GM23338 (cell line): ENCODE data around the gene PIAS4. TPM values are rescaled to one million over a fixed set of nuclear protein-coding genes. Genes with fewer than 3 reads are reported as not detected.

ENCODE experiments used
- ATAC-seq: fragments of 200-7000 bp; cut with Tn5 transposase; 3 replicates; pipeline ENCODE4 v1.9.1; 2020
- DNase-seq: peaks from one replicate; pipeline ENCODE4 v3.0.0-alpha.2; 2015; ENCODE audit warnings: low spot score
- H2AFZ ChIP-seq: fragments of 200-600 bp; sonication (generic); 2 replicates; pipeline ENCODE4 v1.8.0; 2016; ENCODE audit warnings: antibody characterized with exemption, mild to moderate bottlenecking, moderate library complexity
- H3F3A ChIP-seq: fragments of 200-600 bp; sonication (generic); replicated peaks from 2 replicates; pipeline ENCODE4 v1.8.0; 2017; ENCODE audit warnings: antibody characterized with exemption, mixed run types, low read depth
- H3K27ac ChIP-seq: fragments of 200-600 bp; sonication (generic); 2 replicates; pipeline ENCODE4 v1.6.1; 2016; ENCODE audit warnings: low read depth
- H3K27me3 ChIP-seq: fragments of 200-600 bp; sonication (generic); 2 replicates; pipeline ENCODE4 v1.8.0; 2016; ENCODE audit warnings: mild to moderate bottlenecking, mixed run types, moderate library complexity; ENCODE audit not compliant: insufficient read depth
- H3K36me3 ChIP-seq: fragments of 200-600 bp; sonication (generic); 2 replicates; pipeline ENCODE4 v1.8.0; 2016; ENCODE audit warnings: mild to moderate bottlenecking; ENCODE audit not compliant: insufficient read depth
- H3K4me1 ChIP-seq: fragments of 200-600 bp; sonication (generic); 2 replicates; pipeline ENCODE4 v1.8.0; 2016; ENCODE audit warnings: mild to moderate bottlenecking, moderate library complexity; ENCODE audit not compliant: insufficient read depth
- H3K4me2 ChIP-seq: fragments of 200-600 bp; sonication (generic); 2 replicates; pipeline ENCODE4 v1.7.1; 2017; ENCODE audit warnings: mixed run types
- H3K4me3 ChIP-seq: fragments of 200-600 bp; sonication (generic); 2 replicates; pipeline ENCODE4 v1.6.1; 2016; ENCODE audit warnings: mixed run types
- H3K79me2 ChIP-seq: fragments of 200-600 bp; sonication (generic); replicated peaks from 2 replicates; pipeline ENCODE4 v1.8.0; 2017; ENCODE audit warnings: mild to moderate bottlenecking; ENCODE audit not compliant: insufficient read depth
- H3K9me2 ChIP-seq: fragments of 200-600 bp; sonication (generic); 2 replicates; pipeline ENCODE4 v1.8.0; 2017; ENCODE audit not compliant: insufficient read depth
- H4K20me1 ChIP-seq: fragments of 200-600 bp; sonication (generic); replicated peaks from 2 replicates; pipeline ENCODE4 v1.8.0; 2017; ENCODE audit warnings: mild to moderate bottlenecking; ENCODE audit not compliant: insufficient read depth
- H3K27ac Mint-ChIP-seq: 2 replicates; pipeline ENCODE4 v1.8.0; 2020; ENCODE audit warnings: inconsistent platforms, mild to moderate bottlenecking, moderate library complexity, mixed read lengths
- H3K27me3 Mint-ChIP-seq: 3 replicates; pipeline ENCODE4 v1.8.0; 2022; ENCODE audit warnings: low read depth, mild to moderate bottlenecking, moderate library complexity, mixed read lengths, inconsistent platforms; ENCODE audit not compliant: insufficient read depth, poor library complexity
- H3K36me3 Mint-ChIP-seq: 3 replicates; pipeline ENCODE4 v1.8.0; 2021; ENCODE audit warnings: low read depth, mild to moderate bottlenecking, inconsistent platforms, moderate library complexity, mixed read lengths
- H3K4me1 Mint-ChIP-seq: 3 replicates; pipeline ENCODE4 v1.8.0; 2020; ENCODE audit warnings: mild to moderate bottlenecking, inconsistent platforms, mixed read lengths
- H3K4me3 Mint-ChIP-seq: 3 replicates; pipeline ENCODE4 v1.8.0; 2021; ENCODE audit warnings: moderate library complexity, mild to moderate bottlenecking, inconsistent platforms, mixed read lengths
- H3K9me3 Mint-ChIP-seq: 3 replicates; pipeline ENCODE4 v1.8.0; 2020; ENCODE audit warnings: moderate library complexity, mild to moderate bottlenecking, inconsistent platforms, mixed read lengths
- CREB1 ChIP-seq: fragments of 250-450 bp; sonication (Bioruptor Pico); IDR thresholded peaks from 2 replicates; pipeline ENCODE4 v1.5.0; 2020; ENCODE audit warnings: low read depth, mild to moderate bottlenecking, moderate library complexity
- ETS1 ChIP-seq: IDR thresholded peaks from 2 replicates; pipeline ENCODE4 v1.6.1; 2016; ENCODE audit warnings: antibody characterized with exemption
- EZH2 ChIP-seq: fragments of 200-600 bp; sonication (generic); IDR thresholded peaks from one replicate; pipeline ENCODE4 v1.8.0; 2017; ENCODE audit warnings: antibody characterized with exemption, mild to moderate bottlenecking, low read depth; ENCODE audit not compliant: unreplicated experiment
- EZH2phosphoT487 ChIP-seq: fragments of 200-600 bp; sonication (generic); IDR thresholded peaks from one replicate; pipeline ENCODE4 v1.8.1; 2018; ENCODE audit warnings: antibody characterized with exemption; ENCODE audit not compliant: unreplicated experiment
- JUNB ChIP-seq: IDR thresholded peaks from one replicate; pipeline ENCODE4 v1.6.1; 2016; ENCODE audit warnings: antibody characterized with exemption; ENCODE audit not compliant: unreplicated experiment
- NANOG ChIP-seq: IDR thresholded peaks from 2 replicates; pipeline ENCODE4 v1.6.1; 2016; ENCODE audit warnings: antibody characterized with exemption, borderline replicate concordance
- POLR2AphosphoS5 ChIP-seq: IDR thresholded peaks from 2 replicates; pipeline ENCODE4 v1.6.1; 2016; ENCODE audit warnings: antibody characterized with exemption, low read depth
- STAT1 ChIP-seq: IDR thresholded peaks from one replicate; pipeline ENCODE4 v1.6.1; 2016; ENCODE audit warnings: antibody characterized with exemption; ENCODE audit not compliant: unreplicated experiment
- ZNF114 ChIP-seq: fragments of 250-450 bp; sonication (Bioruptor Pico); IDR thresholded peaks from 2 replicates; pipeline ENCODE4 v1.5.0; 2020; ENCODE audit warnings: mild to moderate bottlenecking, moderate library complexity
- ZNF331 ChIP-seq: fragments of 250-450 bp; sonication (Bioruptor Pico); IDR thresholded peaks from 2 replicates; pipeline ENCODE4 v1.5.0; 2020; ENCODE audit warnings: low read depth, mild to moderate bottlenecking, moderate library complexity
- ZNF462 ChIP-seq: fragments of 250-450 bp; sonication (Bioruptor Pico); IDR thresholded peaks from 2 replicates; pipeline ENCODE4 v1.5.0; 2020; ENCODE audit warnings: mild to moderate bottlenecking, moderate library complexity
- polyA plus RNA-seq: library from polyadenylated mRNA; unstranded; fragments of >200 nt; fragmentation: Nextera tagmentation; extraction: Ambion mirVana; gene quantifications from 2 replicates; pipeline ENCODE4 v1.2.1, GENCODE V29; 2016
- total RNA-seq: library from RNA; depleted of rRNA; stranded (reverse); fragments of >200 nt; shearing (Covaris generic); gene quantifications from 2 replicates; pipeline ENCODE4 v1.2.3, GENCODE V29; 2014
- TF ChIP-seq, protein P1 (sequence below), 2 experiments: fragments of 200-600 bp in 1 of 2; sonication (generic) in 1 of 2; conservative IDR thresholded peaks; 2 replicates each; pipeline versions ENCODE4 v1.5.1 to v1.6.1; 2016 to 2017; ENCODE audit warnings: antibody characterized with exemption in 2 of 2, low read depth in 2 of 2, mild to moderate bottlenecking in 2 of 2, moderate library complexity in 1 of 2
- TF ChIP-seq, protein P2 (sequence below): IDR thresholded peaks from one replicate; pipeline ENCODE4 v1.6.1; 2018; ENCODE audit warnings: antibody characterized with exemption; ENCODE audit not compliant: unreplicated experiment

Gene PIAS4
- total and polyA plus RNA-seq, 2 experiments from 2014 or later, result 17.0 to 48.4 TPM

DNA sequence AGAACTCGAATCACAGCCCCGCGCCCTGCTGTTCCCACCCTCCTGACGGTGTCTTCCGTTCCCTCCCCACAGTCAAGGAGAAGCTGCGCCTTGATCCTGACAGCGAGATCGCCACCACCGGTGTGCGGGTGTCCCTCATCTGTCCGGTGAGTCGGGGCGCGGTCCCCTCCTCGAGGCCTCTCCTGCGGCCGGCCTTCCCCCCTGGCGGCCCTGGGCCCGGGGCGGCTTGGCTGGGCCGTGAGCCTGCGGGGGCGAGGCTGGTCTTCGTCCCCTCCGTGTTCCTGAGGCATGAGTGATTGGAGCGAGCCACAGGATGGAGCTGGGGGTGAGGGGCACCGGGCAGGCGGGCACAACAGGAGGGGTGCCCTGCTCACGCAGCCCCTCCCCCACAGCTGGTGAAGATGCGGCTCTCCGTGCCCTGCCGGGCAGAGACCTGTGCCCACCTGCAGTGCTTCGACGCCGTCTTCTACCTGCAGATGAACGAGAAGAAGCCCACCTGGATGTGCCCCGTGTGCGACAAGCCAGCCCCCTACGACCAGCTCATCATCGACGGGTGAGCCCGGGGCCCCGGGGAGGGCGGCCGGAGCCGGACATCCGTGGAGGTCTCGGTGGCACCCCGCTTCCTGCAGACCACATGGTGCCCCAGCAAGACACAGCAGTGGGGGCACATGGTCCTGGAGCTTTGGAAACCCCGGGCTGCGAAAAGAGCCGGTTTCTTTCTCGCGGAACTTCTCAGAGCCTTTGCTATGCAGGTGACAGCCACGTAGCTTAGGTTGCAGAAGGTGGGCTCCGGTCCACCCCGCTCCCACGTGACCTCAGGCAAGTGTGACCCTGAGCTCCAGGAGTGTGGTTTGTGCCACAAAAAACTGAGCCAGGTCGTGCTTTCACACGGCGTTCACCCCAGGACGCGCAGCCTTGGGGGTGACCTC lies 25.8 kb downstream of the PIAS4 start:
- no peaks in the 10 kb centered on the region; the same call in 1 of the 2 replicates for H3K36me3 ChIP-seq
- no peak overlapping the region for H3K27ac ChIP-seq
- no peak for ATAC-seq

More for the DNA sequence above, 25.8 kb downstream of the PIAS4 start:
- H3K4me3 ChIP-seq, result no peak overlapping the region
- H3K79me2 ChIP-seq, result no peaks in the 10 kb centered on the region
- Mint-ChIP-seq H3K27me3 (no peaks in the 10 kb centered on the region), H3K4me1 (no peaks in the 10 kb centered on the region; the same call in 2 of the 3 replicates), H3K9me3 (no peaks in the 10 kb centered on the region), H3K4me3 (no peak overlapping the region), H3K36me3 (peaks cover 15% of the 10 kb centered on the region), H3K27ac (no peak overlapping the region)
- TF ChIP-seq JUNB (no peak), STAT1 (no peak), ZNF331 (CRISPR knock-in tag) (no peak), CREB1 (CRISPR knock-in tag) (no peak), ZNF114 (CRISPR knock-in tag) (no peak), POLR2AphosphoS5 (no peak), ZNF462 (CRISPR knock-in tag) (no peak), ETS1 (no peak), EZH2 (no peak), EZH2phosphoT487 (no peak), NANOG (no peak)
- TF ChIP-seq, protein P1, sequence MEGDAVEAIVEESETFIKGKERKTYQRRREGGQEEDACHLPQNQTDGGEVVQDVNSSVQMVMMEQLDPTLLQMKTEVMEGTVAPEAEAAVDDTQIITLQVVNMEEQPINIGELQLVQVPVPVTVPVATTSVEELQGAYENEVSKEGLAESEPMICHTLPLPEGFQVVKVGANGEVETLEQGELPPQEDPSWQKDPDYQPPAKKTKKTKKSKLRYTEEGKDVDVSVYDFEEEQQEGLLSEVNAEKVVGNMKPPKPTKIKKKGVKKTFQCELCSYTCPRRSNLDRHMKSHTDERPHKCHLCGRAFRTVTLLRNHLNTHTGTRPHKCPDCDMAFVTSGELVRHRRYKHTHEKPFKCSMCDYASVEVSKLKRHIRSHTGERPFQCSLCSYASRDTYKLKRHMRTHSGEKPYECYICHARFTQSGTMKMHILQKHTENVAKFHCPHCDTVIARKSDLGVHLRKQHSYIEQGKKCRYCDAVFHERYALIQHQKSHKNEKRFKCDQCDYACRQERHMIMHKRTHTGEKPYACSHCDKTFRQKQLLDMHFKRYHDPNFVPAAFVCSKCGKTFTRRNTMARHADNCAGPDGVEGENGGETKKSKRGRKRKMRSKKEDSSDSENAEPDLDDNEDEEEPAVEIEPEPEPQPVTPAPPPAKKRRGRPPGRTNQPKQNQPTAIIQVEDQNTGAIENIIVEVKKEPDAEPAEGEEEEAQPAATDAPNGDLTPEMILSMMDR (conservative IDR thresholded peaks at IDR 0.05; ENCODE audit: low read depth in 2 of 2), result no peak
- TF ChIP-seq, protein P2, sequence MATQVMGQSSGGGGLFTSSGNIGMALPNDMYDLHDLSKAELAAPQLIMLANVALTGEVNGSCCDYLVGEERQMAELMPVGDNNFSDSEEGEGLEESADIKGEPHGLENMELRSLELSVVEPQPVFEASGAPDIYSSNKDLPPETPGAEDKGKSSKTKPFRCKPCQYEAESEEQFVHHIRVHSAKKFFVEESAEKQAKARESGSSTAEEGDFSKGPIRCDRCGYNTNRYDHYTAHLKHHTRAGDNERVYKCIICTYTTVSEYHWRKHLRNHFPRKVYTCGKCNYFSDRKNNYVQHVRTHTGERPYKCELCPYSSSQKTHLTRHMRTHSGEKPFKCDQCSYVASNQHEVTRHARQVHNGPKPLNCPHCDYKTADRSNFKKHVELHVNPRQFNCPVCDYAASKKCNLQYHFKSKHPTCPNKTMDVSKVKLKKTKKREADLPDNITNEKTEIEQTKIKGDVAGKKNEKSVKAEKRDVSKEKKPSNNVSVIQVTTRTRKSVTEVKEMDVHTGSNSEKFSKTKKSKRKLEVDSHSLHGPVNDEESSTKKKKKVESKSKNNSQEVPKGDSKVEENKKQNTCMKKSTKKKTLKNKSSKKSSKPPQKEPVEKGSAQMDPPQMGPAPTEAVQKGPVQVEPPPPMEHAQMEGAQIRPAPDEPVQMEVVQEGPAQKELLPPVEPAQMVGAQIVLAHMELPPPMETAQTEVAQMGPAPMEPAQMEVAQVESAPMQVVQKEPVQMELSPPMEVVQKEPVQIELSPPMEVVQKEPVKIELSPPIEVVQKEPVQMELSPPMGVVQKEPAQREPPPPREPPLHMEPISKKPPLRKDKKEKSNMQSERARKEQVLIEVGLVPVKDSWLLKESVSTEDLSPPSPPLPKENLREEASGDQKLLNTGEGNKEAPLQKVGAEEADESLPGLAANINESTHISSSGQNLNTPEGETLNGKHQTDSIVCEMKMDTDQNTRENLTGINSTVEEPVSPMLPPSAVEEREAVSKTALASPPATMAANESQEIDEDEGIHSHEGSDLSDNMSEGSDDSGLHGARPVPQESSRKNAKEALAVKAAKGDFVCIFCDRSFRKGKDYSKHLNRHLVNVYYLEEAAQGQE, result no peak
- H4K20me1 ChIP-seq, result no peaks in the 10 kb centered on the region; the same call in 1 of the 2 replicates
- no peaks in the 10 kb centered on the region for H3K27me3 ChIP-seq
- H3K4me2 ChIP-seq, result no peak overlapping the region
- DNase-seq, result no peak
- H3K9me2 ChIP-seq, result no peaks in the 10 kb centered on the region
- no peaks in the 10 kb centered on the region for H3K4me1 ChIP-seq
- H3F3A ChIP-seq, result peaks cover 5% of the 10 kb centered on the region; the same call in 1 of the 2 replicates
- no peak overlapping the region for H2AFZ ChIP-seq
